ENCODE data around the gene MYO1G.
"Not testable (repeated sequence)": the region's sequence is repeated elsewhere in the genome, so short reads cannot be mapped to it uniquely, and the experiment has no call there.

MYO1G gene

DNA sequence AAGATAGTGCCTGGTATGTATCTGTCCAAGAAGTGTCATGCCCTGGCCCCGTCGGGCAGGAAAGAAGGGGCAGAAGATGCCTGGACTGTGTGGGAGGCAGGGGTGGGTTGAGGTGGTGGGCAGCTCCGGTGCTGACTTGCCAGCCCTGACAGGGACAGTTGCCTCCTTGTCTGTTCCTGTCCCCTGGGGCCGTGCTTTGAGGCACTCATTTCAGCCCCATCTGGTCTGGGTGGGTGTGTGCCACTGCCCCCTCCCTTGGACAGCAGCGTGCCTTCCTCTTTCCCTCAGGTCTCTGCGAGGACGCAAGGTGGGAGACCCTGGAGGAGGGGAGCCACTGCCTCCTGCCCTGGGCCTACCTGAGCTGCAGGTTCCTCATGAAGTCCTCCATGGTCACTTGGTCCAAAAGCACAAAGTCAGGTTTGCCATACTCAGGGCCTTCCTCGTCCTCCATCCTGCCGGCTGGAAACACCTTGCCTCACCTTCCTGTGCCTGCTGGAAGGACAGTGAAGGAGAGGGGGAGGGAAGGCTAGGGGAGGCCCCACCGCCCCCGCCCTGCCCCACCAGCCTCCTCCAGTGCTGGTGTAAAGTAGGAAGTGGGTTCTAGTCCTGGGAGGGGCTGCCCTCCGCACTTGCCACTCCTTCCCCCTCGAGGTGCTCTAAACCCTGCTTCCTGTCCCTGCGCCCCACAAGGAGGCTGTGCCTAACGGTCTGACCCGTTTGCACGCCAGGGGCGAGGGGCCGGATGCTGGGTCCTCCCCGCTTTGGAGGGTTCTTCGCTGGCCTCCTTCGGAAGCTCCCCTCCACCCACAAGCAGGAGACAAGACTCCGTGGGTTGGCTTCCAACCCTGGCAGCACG lies at the start of gene MYO1G:
TSS of gene MYO1G (minus strand) at position 505 of the 856 bp plus-strand sequence. CDS start at position 451, 54 bp downstream.
- peak; percentile 59 for DNase-seq (ENCODE audit: low read depth)

DNA sequence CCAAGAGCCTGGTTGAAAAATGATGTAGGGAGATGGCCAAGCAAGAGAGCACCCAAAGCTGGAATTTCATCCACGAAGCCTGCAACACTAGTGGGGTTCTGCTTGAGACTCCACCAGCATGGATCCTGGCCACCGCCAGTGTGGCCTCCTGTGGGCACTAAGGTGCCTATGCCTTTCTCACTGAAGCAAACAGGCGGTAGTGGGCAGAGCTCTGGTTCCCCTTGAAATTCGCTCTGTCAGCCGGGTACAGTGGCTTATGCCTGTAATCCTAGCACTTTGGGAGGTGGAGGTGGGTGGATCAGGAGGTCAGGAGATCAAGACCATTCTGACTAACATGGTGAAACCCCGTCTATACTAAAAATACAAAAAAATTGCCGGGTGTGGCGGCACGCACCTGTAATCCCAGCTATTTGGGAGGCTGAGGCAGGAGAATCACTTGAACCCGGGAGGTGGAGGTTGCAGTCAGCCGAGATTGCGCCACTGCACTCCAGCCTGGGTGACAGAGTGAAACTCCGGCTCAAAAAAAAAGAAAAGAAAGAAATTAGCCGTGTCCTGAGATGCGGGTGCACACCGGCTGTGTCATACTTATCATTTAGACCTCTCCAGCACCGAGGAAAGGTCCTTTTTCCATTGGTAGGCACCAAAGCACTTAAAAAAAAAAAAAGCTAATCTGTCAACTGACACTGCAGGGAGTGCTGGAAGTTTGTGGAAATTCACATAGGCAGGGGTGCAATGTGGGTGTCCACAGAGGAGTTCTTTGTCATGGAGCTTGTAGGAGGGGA lies 49.5 kb upstream of the MYO1G start:
- DNase-seq (ENCODE audit: low read depth) = no peak

DNA sequence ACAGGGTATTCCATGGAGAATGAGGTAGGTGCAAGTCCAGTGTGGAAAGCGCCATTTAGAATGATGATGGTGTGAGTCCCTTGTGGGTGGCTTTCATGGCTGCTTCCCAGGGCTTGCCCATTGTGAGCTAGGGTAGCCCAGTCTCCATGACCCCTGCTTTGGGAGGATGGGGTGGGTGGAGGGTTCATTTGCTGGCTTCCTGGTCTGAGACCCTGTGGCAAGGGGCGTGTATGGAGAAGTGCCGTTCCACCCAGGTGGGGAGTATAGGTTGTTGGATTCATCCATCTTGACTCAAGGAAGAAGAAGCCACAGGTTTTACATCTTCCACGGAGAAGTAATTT lies 48.9 kb upstream of the MYO1G start:
- DNase-seq (ENCODE audit: low read depth) = no peak

DNA sequence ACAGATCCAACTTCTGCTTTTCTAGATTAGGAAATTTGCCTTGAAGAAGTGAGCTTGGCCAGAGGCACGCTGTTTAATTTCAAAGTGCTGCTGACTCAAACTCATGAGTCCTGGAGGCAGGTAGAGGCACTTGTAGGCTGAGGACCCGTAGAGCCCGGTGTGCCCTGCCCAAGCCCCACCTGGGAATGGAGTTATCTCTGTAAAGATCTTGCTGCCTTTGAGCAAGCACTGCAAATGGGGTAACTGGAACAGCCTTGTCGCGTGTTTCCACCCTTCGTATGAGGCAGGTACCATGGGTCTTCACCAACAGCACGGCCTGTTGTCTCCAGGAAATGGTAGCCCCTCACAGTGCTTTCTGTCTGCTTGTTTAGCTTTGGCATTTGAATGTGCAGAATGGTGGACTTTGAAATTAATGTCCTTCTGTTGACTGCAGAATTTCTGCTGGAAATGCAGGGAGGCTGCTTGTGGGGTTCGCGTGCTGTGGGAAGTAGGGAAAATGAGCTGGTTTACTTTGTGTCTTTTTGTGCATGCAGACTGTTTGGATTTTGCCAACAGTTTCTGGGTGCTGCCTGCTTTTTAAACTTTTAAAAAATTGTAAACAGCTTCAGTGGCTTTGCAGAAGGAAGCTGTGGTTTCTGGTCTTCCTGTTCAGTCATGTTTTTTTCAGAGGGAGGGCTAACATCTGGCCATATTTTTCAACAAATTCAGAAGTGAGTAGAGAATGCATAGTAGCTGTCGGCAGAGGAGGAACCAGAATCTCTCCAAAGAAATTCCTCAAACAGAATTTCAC lies 48.4 kb upstream of the MYO1G start:
- no peak for DNase-seq (ENCODE audit: low read depth)

DNA sequence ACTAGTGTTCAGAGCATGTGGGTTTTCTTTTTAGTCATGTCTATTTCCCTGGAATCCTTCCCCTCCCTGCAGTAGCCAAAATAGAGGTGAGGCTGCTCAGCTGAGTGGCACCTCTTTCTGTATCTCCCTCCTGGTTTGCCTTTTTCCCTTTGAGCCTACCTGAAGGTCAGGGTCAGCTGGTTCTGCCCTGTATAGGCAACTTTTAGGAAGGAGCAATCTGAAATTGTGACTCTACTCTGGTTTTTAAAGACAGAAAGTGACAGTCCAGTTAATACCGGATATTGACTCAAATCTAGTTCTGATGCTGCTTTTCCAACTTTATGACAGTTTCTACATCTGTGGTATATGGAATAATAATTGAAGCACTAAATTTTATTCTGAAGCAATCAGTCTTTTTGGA lies 47.2 kb upstream of the MYO1G start:
- no peak for DNase-seq (ENCODE audit: low read depth)

DNA sequence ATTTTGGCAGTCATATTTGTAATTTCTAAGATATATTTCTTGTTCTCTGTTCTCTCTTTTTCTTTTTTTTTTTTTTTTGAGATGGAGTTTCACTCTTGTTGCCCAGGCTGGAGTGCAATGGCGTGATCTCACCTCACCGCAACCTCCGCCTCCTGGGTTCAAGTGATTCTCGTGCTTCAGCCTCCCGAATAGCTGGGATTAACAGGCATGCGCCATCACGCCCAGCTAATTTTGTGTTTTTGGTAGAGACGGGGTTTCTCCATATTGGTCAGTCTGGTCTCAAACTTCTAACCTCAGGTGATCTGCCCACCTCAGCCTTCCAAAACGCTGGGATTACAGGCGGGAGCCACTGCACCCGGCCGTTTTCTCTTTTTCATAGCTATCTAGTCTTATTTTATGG lies 46.7 kb upstream of the MYO1G start:
- not testable (repeated sequence) for DNase-seq (ENCODE audit: low read depth)

DNA sequence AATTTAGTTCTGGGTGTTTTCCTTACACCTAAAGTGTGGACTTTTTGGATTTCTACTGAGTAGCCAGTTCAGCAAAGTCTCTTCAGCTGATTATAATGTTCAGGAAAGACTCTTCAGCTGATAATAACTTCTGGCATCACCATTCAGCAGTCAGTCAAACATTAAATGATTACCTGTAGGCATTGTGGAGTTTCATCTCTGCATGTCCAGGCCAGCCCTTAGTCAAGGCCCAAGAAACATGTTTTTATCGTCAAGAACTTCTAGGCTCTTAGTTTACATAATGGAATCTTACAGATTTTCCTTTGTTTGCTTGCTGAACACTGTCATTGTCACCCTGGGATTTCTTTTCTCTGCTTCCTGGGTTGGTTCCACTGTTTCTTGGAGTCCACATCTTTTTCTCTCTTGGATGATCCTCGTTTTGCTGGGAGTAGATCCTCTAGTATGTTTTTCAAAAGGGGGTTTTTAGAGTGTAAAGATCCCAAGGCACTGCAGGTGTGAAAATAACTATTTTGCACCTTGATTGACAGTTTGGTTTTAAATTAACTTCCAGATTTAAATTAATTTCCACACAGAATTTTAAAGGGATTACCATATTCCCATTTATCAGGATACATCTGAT lies 45.4 kb upstream of the MYO1G start:
- no peak for DNase-seq (ENCODE audit: low read depth)

DNA sequence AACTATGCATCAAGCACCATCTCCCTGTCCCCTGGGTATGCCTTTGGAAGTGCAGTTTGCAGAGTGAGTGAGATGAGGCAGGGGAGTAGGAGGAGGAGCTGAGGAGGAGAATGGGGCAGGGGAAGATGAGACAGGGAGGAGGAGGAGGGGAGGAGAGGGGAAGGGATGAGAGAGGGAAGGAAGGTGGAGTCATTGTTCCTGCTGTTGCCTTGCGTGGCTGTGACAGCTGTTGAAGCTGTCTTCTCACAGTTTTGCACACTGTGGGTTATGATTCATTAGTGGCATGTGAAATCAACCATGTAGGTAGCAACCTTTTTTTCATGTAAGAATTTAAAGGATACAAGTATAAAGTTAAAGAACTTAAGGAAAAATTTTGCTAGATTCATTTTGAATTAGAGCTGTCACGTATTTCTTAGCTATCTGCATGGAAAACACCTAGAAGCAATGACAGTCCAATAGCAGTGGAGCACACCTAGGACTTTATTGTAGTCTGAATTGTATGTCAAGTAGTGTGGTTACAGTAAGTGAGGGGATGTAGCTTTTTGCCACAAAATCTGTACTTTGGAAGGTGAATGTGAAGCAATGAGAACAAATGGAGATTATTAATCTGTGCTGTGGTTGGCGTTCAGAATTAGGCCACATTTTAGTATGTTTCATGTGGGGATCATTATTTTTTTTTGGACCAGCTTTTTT lies 42.9 kb upstream of the MYO1G start:
- no peak for DNase-seq (ENCODE audit: low read depth)

DNA sequence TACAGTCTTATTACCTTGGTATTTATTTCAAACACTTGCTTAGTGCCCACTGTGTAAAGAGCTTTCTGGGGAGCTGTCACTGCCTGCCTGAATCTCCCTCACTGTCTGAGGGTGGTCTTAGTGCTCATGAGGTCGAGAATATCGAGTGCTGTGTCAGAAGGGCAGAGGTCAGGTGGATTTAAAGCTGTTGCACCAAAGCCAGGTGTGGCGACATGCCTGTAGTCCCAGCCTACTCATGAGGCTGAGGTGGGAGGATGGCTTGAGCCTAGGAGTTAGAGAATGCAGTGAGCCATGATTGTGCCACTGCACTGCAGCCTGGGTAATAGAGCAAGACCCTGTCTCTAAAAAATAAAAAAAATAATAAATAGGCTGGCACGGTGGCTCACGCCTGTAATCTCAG lies 42.1 kb upstream of the MYO1G start:
- no peak for DNase-seq (ENCODE audit: low read depth)

DNA sequence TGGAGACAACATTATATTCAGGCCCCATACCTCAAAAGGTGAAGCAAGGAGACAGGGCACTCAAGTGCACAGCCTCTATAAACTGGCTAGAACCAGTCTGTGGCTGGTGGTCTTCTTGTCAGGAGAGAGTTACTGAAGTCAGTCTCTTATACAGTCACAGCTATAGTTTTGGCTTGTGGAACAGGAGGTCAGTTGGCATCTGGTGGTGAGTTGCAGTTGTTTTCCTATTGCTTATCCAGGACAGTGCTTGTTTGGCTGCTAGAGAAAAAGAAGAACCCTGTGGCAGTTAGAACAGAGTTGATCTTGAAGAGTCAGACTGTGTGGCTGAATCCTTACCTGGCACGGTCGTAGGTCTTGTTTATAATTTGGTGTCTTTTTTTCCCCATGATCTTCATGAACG lies 38.4 kb upstream of the MYO1G start:
- DNase-seq (ENCODE audit: low read depth) = no peak

DNA sequence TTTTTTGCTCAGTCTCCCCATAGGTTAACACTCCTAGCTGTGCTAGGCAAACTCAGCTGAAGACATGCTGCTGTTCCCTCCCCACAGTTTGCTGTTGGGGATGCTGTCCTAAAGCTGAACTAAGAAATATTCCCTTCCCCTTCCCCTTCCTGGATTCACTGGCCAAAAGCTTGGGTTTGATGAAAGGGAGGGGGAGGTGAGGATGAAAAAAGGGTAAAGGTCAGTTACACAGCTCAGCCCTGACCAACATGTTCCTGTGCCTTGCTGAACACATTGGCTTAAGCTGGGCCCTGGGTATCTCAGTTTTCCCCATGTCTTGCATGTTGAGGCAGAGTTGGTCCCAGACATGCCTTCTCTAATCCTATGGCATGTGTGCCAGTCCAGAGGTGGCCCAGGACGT lies 36.5 kb upstream of the MYO1G start:
- no peak for DNase-seq (ENCODE audit: low read depth)

DNA sequence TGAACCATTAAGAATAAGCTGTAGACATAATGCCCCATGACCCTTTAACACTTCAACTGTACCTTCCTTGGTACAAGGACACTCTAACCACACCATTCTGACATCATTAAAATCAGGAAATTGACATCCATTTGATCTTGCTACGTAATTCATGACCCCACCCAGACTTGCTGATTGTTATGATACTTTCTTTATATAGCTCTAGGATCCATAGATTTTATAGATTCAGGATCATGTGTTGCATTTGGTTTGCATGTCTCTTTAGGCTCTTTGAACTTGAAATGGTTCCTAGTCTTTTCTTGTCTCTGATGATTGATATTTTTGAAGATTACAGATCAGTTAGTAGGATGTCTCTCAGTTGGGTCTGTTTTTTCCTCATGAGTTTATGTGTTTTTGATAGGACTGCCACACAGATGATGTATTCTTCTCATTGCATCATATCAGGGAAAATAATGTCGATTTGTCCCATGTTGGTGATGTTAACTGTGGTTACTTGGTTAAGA lies 34.7 kb upstream of the MYO1G start:
- no peak for DNase-seq (ENCODE audit: low read depth)

DNA sequence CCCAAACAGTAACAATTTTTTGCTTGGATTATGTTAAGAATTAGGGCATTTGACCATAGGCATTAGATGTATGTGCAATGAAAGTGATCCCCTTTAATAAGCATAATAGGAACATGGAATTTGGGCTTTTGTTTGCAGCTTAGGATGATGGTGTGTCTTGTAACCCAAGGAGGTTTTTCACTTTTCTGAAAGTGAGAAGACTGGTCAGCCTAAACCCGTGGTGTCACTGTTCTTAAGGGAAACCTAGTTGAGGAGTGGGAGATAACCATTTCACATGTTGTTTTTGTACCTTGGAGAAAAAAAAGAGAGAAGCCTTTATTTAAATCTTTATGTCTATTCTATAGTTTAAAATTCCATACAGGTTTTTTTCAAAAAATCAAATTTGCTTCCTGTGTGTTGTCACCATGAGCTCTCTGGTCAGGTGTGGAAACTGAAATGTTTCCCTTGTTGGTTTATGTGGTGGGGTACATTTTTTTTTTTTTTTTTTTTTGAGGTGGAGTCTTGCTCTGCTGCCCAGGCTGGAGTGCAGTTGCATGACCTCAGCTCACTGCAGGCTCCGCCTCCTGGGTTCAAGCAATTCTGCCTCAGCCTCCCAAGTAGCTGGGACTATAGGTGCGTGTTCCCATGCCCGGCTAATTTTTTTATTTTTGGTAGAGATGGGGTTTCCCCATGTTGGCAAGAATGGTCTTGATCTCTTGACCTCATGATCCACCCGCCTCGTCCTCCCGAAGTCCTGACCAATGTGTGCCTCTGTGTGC lies 28.9 kb upstream of the MYO1G start:
- DNase-seq (ENCODE audit: low read depth) = no peak

DNA sequence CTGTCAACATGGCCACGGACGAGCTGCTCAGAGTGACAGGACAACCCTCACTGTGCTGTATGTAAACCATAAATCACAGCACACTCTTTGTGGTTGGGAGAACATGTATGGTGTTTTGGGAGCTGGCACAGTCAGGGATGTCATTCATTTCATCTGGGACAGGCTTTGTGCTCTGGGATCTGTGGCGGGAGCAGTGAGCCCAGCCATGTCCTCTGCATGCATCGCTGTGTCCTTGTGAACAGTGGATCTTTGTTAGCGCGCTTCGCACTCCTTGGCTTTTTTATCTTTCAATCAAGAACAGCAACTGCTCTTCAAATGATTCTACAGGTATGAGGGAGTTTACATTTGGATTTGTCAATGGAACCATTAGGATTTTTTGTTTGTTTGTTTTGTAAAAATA lies 28.3 kb upstream of the MYO1G start:
- DNase-seq (ENCODE audit: low read depth) = no peak

DNA sequence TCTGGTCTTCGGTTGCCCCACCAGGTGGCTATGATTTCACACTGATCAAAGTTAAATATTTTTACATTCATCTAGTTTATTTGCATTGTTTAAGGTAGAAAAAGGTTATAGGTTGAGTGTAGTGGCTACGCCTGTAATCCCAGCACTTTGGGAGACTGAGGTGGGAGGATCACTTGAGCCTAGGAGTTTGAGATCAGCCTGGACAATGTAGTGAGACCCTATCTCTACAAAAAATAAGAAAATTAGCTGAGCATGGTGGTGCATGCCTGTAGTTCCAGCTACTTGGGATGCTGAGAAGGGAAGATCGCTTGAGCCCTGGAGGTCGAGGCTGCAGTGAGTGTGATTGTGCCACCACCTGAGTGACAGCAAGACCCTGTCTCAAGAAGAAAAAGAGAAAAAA lies 25.0 kb upstream of the MYO1G start:
- no peak for DNase-seq (ENCODE audit: low read depth)

DNA sequence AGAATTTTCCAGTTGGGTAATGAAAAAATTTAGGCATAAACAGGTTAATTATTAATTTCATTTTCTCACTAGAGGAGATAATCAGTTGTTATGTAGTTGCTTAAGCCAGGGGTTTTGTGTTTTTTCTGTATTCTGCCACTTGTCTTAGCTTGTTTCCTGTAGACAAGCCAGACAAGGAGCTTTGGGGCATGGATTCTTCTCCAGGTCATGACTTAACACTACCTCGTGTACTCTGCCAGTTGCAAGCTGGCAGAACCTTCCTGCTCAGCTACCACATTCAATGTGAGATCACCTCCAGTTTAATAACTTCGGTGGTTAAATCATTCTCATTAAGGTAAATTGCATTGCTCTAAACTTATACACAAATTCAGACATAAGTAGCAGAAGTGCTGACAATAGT lies 23.0 kb upstream of the MYO1G start:
- no peak for DNase-seq (ENCODE audit: low read depth)

DNA sequence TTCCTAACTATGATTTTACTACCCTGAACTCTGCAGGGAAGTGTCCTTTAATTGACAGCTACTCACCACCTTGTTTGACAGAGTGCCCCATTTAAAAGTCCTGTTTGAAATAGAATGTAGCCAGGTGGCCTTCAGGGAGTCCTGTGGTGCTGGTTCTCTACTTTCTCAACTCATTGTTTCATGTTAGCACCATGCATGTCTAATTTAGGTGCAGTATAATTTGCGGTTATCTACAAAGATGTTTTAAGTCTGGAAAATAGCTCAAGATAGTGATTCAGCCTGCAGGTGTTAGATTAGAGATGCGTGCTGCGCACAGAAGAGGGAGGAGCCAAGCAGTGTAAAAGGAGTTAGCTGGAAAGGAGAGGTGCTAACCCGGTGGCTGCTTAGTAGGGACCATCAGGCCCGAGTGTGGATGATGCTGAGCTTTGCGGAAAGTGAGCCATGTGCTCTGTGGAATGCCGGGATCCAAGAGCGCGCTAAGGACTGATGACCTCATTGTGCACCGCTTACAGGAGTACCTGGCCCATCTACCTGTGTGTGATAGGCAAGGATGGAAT lies 22.4 kb upstream of the MYO1G start:
- no peak for DNase-seq (ENCODE audit: low read depth)

DNA sequence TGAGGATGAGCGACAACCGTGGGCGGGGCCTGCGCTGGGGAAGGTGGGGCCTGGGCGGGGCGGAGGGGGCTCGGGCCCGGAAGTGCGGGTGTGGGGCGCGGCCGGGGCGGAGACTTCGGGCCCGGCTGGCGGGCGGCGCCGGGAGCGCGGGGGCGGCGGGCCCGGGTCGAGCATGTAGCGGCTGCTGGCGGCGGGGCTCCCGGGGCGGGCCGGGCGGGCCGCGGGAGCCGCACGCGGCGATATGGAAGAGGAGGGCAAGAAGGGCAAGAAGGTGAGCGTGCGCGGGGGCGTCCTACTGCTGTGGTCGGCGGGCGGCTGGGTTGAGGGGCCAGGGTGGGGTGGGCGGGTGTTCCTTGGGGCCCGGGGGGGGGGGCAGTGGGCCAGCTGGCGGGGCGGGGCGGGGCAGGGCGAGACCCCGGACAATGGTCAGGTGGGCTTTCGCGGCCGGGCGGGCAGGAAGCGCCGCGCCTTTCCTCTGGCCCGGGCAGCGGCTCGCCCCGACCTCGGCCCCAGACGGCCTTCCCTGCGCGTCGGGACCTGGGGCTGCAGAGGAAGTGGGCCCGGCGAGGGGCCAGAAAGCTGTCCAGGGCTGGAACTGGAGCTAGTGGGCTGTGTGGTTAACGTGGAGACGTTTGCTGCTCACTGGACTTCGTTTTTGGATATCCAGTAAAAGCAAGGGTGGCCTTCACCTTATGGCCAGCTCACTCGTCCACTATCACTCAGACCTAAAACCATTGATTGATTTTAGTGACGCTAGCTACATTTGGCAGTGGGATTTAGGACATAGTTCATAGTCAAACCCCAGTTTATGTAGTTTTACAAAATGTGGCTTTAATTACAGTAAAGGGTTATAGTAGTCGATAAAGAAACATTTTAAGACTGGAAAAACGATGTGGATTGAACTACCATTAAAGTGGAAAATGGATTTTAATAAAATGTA lies 21.5 kb upstream of the MYO1G start, which contains the start of gene CCM2:
TSS of gene CCM2 (plus strand) at position 109 of the 940 bp plus-strand sequence. CDS start at position 242, 133 bp downstream.
- DNase-seq (ENCODE audit: low read depth) = no peak

Data from stimulated activated CD8-positive, alpha-beta memory T cell treated with anti-CD3 and anti-CD28 coated beads, Interleukin-15, amount 100 ng/mL, for 1 hour (primary cell).